Measurements from ENCODE around the gene UGT1A7.
"Not testable (repeated sequence)": the region's sequence is repeated elsewhere in the genome, so short reads cannot be mapped to it uniquely, and the experiment has no call there.

Gene UGT1A7

GRCh38 chr2:233700028-233700635 is 18.4 kb downstream of the UGT1A7 start:
- TF ChIP-seq CTCF (IDR thresholded peaks at IDR 0.05): no peak
- no peaks in the 10 kb centered on the region for H3K4me1 Mint-ChIP-seq
- H3K4me3 Mint-ChIP-seq: no peak overlapping the region
- no peaks in the 10 kb centered on the region for H3K36me3 Mint-ChIP-seq (ENCODE audit: low read depth)
- no peak overlapping the region for H3K27ac Mint-ChIP-seq
- no peak for DNase-seq
- H3K9me3 Mint-ChIP-seq: peaks cover 5% of the 10 kb centered on the region
- peaks cover 11% of the 10 kb centered on the region for H3K27me3 Mint-ChIP-seq (ENCODE audit: low read depth, poor library complexity)

DNA sequence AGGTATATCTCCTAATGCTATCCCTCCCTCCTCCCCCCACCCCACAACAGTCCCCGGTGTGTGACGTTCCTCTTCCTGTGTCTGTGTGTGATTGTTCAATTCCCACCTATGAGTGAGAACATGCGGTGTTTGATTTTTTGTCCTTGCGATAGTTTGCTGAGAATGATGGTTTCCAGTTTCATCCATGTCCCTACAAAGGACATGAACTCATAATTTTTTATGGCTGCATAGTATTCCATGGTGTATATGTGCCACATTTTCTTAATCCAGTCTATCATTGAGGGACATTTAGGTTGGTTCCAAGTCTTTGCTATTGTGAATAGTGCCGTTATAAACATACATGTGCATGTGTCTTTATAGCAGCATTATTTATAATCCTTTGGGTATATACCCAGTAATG is 19.1 kb downstream of the UGT1A7 start:
- H3K4me1 Mint-ChIP-seq; DNase-seq; H3K4me3 Mint-ChIP-seq; H3K36me3 Mint-ChIP-seq (ENCODE audit: low read depth); H3K9me3 Mint-ChIP-seq; H3K27ac Mint-ChIP-seq: not testable (repeated sequence)
- H3K27me3 Mint-ChIP-seq (ENCODE audit: low read depth, poor library complexity): peaks cover 11% of the 10 kb centered on the region

DNA sequence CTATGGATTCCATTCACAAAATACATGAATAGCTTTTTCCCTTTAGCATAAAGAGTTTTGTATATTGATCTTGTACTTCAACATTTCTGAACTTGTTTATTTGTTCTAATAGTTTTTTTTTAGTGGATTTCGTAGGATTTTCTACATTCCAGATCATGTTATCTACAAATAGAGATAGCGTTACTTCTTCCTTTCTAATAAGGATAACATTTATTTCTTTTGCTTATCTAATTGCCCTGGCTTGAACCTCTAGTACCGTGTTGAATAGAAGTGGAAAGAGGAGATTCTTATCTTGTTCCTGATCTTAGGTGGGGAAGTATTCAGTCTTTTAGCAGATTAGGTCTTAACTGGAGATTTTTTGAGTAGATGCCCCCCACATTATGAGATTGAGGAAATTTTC is 20.5 kb downstream of the UGT1A7 start:
- TF ChIP-seq CTCF (IDR thresholded peaks at IDR 0.05): no peak
- H3K36me3 Mint-ChIP-seq (ENCODE audit: low read depth): no peaks in the 10 kb centered on the region
- H3K4me1 Mint-ChIP-seq: no peaks in the 10 kb centered on the region
- no peak for DNase-seq
- H3K4me3 Mint-ChIP-seq: no peak overlapping the region
- H3K27ac Mint-ChIP-seq: no peak overlapping the region
- peaks cover 6% of the 10 kb centered on the region for H3K27me3 Mint-ChIP-seq (ENCODE audit: low read depth, poor library complexity)
- H3K9me3 Mint-ChIP-seq: peaks cover 5% of the 10 kb centered on the region

- H3K27me3 Mint-ChIP-seq (ENCODE audit: low read depth, poor library complexity): peaks cover 6% of the 10 kb centered on the region
- TF ChIP-seq CTCF (IDR thresholded peaks at IDR 0.05): no peak
- H3K9me3 Mint-ChIP-seq: peaks cover 5% of the 10 kb centered on the region
- DNase-seq: no peak
- no peaks in the 10 kb centered on the region for H3K36me3 Mint-ChIP-seq (ENCODE audit: low read depth)
- H3K4me1 Mint-ChIP-seq: peaks cover 2% of the 10 kb centered on the region
- no peak overlapping the region for H3K27ac Mint-ChIP-seq
- H3K4me3 Mint-ChIP-seq: no peak overlapping the region
Measured at GRCh38 chr2:233705911-233706506, 24.3 kb downstream of the UGT1A7 start.

- no peak for DNase-seq
- Mint-ChIP-seq H3K4me1 (peaks cover 9% of the 10 kb centered on the region), H3K9me3 (peaks cover 5% of the 10 kb centered on the region), H3K36me3 (ENCODE audit: low read depth) (no peaks in the 10 kb centered on the region), H3K27ac (no peak overlapping the region), H3K27me3 (ENCODE audit: low read depth, poor library complexity) (peaks cover 10% of the 10 kb centered on the region), H3K4me3 (no peak overlapping the region)
- no peak for TF ChIP-seq CTCF (IDR thresholded peaks at IDR 0.05)
Measured at GRCh38 chr2:233706720-233707119, 25.0 kb downstream of the UGT1A7 start.

DNA sequence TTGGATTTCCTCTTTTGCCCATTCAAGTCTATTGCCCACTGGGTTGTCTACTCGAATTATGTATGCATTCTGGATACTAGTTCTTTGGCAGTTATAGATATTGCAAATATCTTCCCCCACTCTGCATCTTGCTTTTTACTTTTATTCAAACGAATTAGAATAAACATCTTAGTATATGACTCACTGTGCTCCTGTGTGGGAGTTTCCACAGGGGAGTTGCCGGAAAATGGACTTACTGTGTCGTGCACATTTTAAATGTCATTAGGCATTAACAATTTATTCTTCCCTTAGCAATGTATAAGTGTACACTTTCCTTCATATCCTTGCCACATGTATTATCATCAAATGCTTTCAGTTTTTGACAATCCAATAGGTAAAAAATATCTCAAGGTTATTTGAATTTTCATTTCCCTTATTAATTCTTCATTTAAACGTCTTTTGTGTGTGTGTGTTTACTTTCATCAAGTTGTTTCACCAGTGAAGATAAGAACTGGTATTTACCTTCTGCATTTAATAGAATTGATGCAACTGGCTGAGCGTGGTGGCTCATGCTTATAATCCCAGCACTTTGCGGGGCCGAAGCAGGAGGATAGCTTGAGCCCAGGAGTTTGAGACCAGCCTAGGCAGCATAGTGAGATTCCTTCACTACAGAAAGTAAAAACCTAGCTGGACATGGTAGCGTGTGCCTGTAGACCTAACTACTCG is 26.4 kb downstream of the UGT1A7 start:
- Mint-ChIP-seq H3K27me3 (ENCODE audit: low read depth, poor library complexity) (peaks cover 7% of the 10 kb centered on the region), H3K4me1 (peaks cover 9% of the 10 kb centered on the region), H3K36me3 (ENCODE audit: low read depth) (no peaks in the 10 kb centered on the region), H3K9me3 (peaks cover 5% of the 10 kb centered on the region), H3K27ac (no peak overlapping the region), H3K4me3 (no peak overlapping the region)
- DNase-seq: no peak
- TF ChIP-seq CTCF (IDR thresholded peaks at IDR 0.05): no peak

Measured in nephron progenitor cell (in vitro differentiated cells).